HG02884 (cell line): Measurements from ENCODE around the gene FAF1.

Experiments
- ATAC-seq: cut with Tn5 transposase; IDR thresholded peaks from one replicate; pipeline ENCODE4 v1.9.1; 2021; ENCODE audit warnings: mild to moderate bottlenecking, moderate library complexity; ENCODE audit not compliant: unreplicated experiment

FAF1 gene

GRCh38 chr1:50658459-50659076, 301.5 kb downstream of the FAF1 start:
- ATAC-seq: no peak

GRCh38 chr1:50656931-50657330, 303.1 kb downstream of the FAF1 start:
- ATAC-seq: no peak

- no peak for ATAC-seq
Observed at GRCh38 chr1:50651476-50652263, 308.4 kb downstream of the FAF1 start.

GRCh38 chr1:50646526-50646925, 313.5 kb downstream of the FAF1 start:
- ATAC-seq: no peak

- no peak for ATAC-seq
Observed at GRCh38 chr1:50645139-50645538, 314.9 kb downstream of the FAF1 start.

GRCh38 chr1:50644447-50645105, 315.5 kb downstream of the FAF1 start:
- no peak for ATAC-seq

GRCh38 chr1:50637460-50637859, 322.6 kb downstream of the FAF1 start:
- no peak for ATAC-seq

GRCh38 chr1:50634251-50634650, 325.8 kb downstream of the FAF1 start:
- ATAC-seq: no peak

GRCh38 chr1:50633465-50633864, 326.6 kb downstream of the FAF1 start:
- ATAC-seq: no peak

GRCh38 chr1:50631161-50631560, 328.9 kb downstream of the FAF1 start:
- ATAC-seq: no peak

GRCh38 chr1:50622259-50622658, 337.8 kb downstream of the FAF1 start:
- ATAC-seq: no peak

- ATAC-seq: no peak
Observed at GRCh38 chr1:50620680-50621329, 339.3 kb downstream of the FAF1 start.

GRCh38 chr1:50615036-50615750, 344.9 kb downstream of the FAF1 start:
- no peak for ATAC-seq

- ATAC-seq: no peak
Observed at GRCh38 chr1:50611675-50612074, 348.4 kb downstream of the FAF1 start.

- ATAC-seq: no peak
Observed at GRCh38 chr1:50610563-50610962, 349.5 kb downstream of the FAF1 start.

- ATAC-seq: no peak
Observed at GRCh38 chr1:50609508-50609907, 350.6 kb downstream of the FAF1 start.

- ATAC-seq: peak; percentile 47
Observed at GRCh38 chr1:50605186-50605875, 354.7 kb downstream of the FAF1 start.

GRCh38 chr1:50604580-50604979, 355.5 kb downstream of the FAF1 start:
- no peak for ATAC-seq

- ATAC-seq: no peak
Observed at GRCh38 chr1:50603274-50604271, 356.5 kb downstream of the FAF1 start.
